NCI-H2107 treated with DMSO at 0.1 percent for 48 hours (cell line): ENCODE data around the gene ANKHD1.

Experiments used
- DNase-seq: peaks from one replicate; lab custom pipeline; 2025; ENCODE audit not compliant: unreplicated experiment; lab: John Stamatoyannopoulos, UW

Gene ANKHD1

GRCh38 chr5:140542972-140543371, 141.3 kb downstream of the ANKHD1 start:
- no peak for DNase-seq

- DNase-seq: no peak
Observed at GRCh38 chr5:140544986-140545385, 143.4 kb downstream of the ANKHD1 start.

- DNase-seq: no peak
Observed at GRCh38 chr5:140545606-140546005, 144.0 kb downstream of the ANKHD1 start.

GRCh38 chr5:140546851-140547507, 145.3 kb downstream of the ANKHD1 start:
- no peak for DNase-seq

- DNase-seq: peak; percentile 65
Observed at GRCh38 chr5:140547508-140548299, 146.1 kb downstream of the ANKHD1 start, which contains the start of gene EIF4EBP3. Gene EIF4EBP3 (plus strand): TSS chr5:140547662. CDS start chr5:140547738, 76 bp downstream.

GRCh38 chr5:140548300-140548688, 146.7 kb downstream of the ANKHD1 start:
- DNase-seq: no peak

- no peak for DNase-seq
Observed at GRCh38 chr5:140548791-140549190, 147.2 kb downstream of the ANKHD1 start.

GRCh38 chr5:140549237-140550144, 147.9 kb downstream of the ANKHD1 start:
- DNase-seq: no peak

- no peak for DNase-seq
Observed at GRCh38 chr5:140550147-140551079, 148.8 kb downstream of the ANKHD1 start.

- no peak for DNase-seq
Observed at GRCh38 chr5:140551872-140552271, 150.2 kb downstream of the ANKHD1 start.

- no peak for DNase-seq
Observed at GRCh38 chr5:140553657-140554056, 152.0 kb downstream of the ANKHD1 start.

GRCh38 chr5:140554454-140554853, 152.8 kb downstream of the ANKHD1 start:
- DNase-seq: no peak

GRCh38 chr5:140555747-140556312, 154.2 kb downstream of the ANKHD1 start:
- no peak for DNase-seq

GRCh38 chr5:140556438-140556837, 154.8 kb downstream of the ANKHD1 start:
- no peak for DNase-seq

- DNase-seq: peak; percentile 50
Observed at GRCh38 chr5:140557136-140557805, 155.6 kb downstream of the ANKHD1 start, which contains the start of gene SRA1. Gene SRA1 (minus strand): TSS chr5:140557473. CDS start chr5:140557452, 21 bp downstream.

- no peak for DNase-seq
Observed at GRCh38 chr5:140557965-140558364, 156.3 kb downstream of the ANKHD1 start.

GRCh38 chr5:140558542-140558941, 156.9 kb downstream of the ANKHD1 start:
- no peak for DNase-seq

GRCh38 chr5:140560227-140560626, 158.6 kb downstream of the ANKHD1 start:
- no peak for DNase-seq
